GM12865 (cell line): Measurements from ENCODE around the gene ZFAND3.

Experiments used
- DNase-seq: peaks from one replicate; pipeline ENCODE4 v3.0.0; 2010; ENCODE audit warnings: low read depth
- H3K4me3 ChIP-seq: 2 replicates; pipeline ENCODE4 v1.5.1; 2011; ENCODE audit warnings: mild to moderate bottlenecking, low read depth, low read length, control low read depth
- CTCF ChIP-seq: IDR thresholded peaks from 2 replicates; pipeline ENCODE4 v1.5.1; 2011; ENCODE audit warnings: low read length, control low read depth, low read depth, inconsistent platforms; ENCODE audit not compliant: insufficient read depth; ENCODE audit errors: missing control alignments

ZFAND3 gene

GRCh38 chr6:38164671-38165108 lies 345.2 kb downstream of the ZFAND3 start:
- H3K4me3 ChIP-seq = no peak overlapping the region
- no peak for TF ChIP-seq CTCF
- DNase-seq = no peak

GRCh38 chr6:38166411-38167240 lies 347.1 kb downstream of the ZFAND3 start:
- no peak for TF ChIP-seq CTCF
- no peak overlapping the region for H3K4me3 ChIP-seq
- no peak for DNase-seq

- H3K4me3 ChIP-seq = no peak overlapping the region
- DNase-seq = no peak
- no peak for TF ChIP-seq CTCF
These were observed 348.1 kb downstream of the ZFAND3 start for GRCh38 chr6:38167598-38167997.

GRCh38 chr6:38168126-38168525 lies 348.6 kb downstream of the ZFAND3 start:
- no peak for TF ChIP-seq CTCF
- DNase-seq = no peak
- H3K4me3 ChIP-seq = no peak overlapping the region

- no peak for DNase-seq
- no peak for TF ChIP-seq CTCF
- no peak overlapping the region for H3K4me3 ChIP-seq
These were observed 349.2 kb downstream of the ZFAND3 start for GRCh38 chr6:38168699-38169098.

GRCh38 chr6:38169221-38169976 lies 349.9 kb downstream of the ZFAND3 start:
- no peak for DNase-seq
- no peak overlapping the region for H3K4me3 ChIP-seq
- no peak for TF ChIP-seq CTCF
